Fibroblast of lung (primary cell): ENCODE measurements around the gene DEGS2.

Experiments used
- CTCF ChIP-seq, 2 donors: IDR thresholded peaks in 1 of 2; conservative IDR thresholded peaks in 1 of 2; 1 replicate in 1 of 2; 2 replicates in 1 of 2; pipeline ENCODE4 v1.5.1; 2011 to 2012; ENCODE audit warnings: low read length in 2 of 2, control low read depth in 1 of 2, inconsistent platforms in 1 of 2, low read depth in 1 of 2, mild to moderate bottlenecking in 1 of 2
- EZH2 ChIP-seq: IDR thresholded peaks from 2 replicates; pipeline ENCODE4 v1.5.1; 2012; ENCODE audit warnings: low read length, control low read depth, mild to moderate bottlenecking; ENCODE audit errors: missing control alignments

- TF ChIP-seq CTCF (conservative IDR thresholded peaks at IDR 0.05 in 1 of 2, IDR thresholded peaks at IDR 0.05 in 1 of 2; ENCODE audit: low read depth in 1 of 2, low read length in 2 of 2) = no peak
- TF ChIP-seq EZH2 = no peak
Measured at GRCh38 chr14:100137173-100137572, 22.3 kb downstream of the DEGS2 start.
